H1 (cell line): ENCODE data around the gene MAPK8IP1. TPM values are rescaled to one million over a fixed set of nuclear protein-coding genes. Genes with fewer than 3 reads are reported as not detected.

Experiments
- SIRT6 ChIP-seq: IDR thresholded peaks from one replicate; pipeline ENCODE4 v1.7.1; 2012; ENCODE audit warnings: low read length, inconsistent platforms
- SP1 ChIP-seq: IDR thresholded peaks from 2 replicates; pipeline ENCODE4 v1.6.1; 2011; ENCODE audit warnings: low read depth, low read length
- polyA plus RNA-seq, 7 experiments: library from polyadenylated mRNA; depleted of rRNA in 3 of 7; stranded (reverse) in 5 of 7; unstranded in 2 of 7; fragments of >200 nt in 5 of 7; fragments of 200-250 nt in 2 of 7; gene quantifications; 1 replicate in 5 of 7; 2 replicates in 1 of 7; 4 replicates in 1 of 7; pipeline versions ENCODE4 v1.2.1 to v1.2.3, GENCODE V29; 2011 to 2013; ENCODE audit warnings: missing spikeins in 2 of 7, mixed read lengths in 2 of 7
- total RNA-seq: library from RNA; stranded (reverse); fragmentation: NEBNext Ultra II Directional; extraction: Animal tissue kit (Norgen Biotek cat#: 25700); gene quantifications from 2 replicates; pipeline ENCODE4 v1.2.1, GENCODE V29; 2021
- TF ChIP-seq, protein P1 (sequence below), 3 experiments: IDR thresholded peaks; 1 replicate in 2 of 3; 2 replicates in 1 of 3; pipeline versions ENCODE4 v1.5.1 to v1.6.1; 2011; ENCODE audit warnings: low read length in 3 of 3, mild to moderate bottlenecking in 3 of 3, inconsistent platforms in 2 of 3, low read depth in 1 of 3, moderate library complexity in 1 of 3; ENCODE audit not compliant: insufficient read depth in 1 of 3; ENCODE audit errors: control extremely low read depth in 1 of 3

The MAPK8IP1 gene
- total and polyA plus RNA-seq, 2 of the 8 experiments (the other 6 are each of a cell fraction or from before 2014, with no cell fraction given): 32.4 to 40.1 TPM

DNA sequence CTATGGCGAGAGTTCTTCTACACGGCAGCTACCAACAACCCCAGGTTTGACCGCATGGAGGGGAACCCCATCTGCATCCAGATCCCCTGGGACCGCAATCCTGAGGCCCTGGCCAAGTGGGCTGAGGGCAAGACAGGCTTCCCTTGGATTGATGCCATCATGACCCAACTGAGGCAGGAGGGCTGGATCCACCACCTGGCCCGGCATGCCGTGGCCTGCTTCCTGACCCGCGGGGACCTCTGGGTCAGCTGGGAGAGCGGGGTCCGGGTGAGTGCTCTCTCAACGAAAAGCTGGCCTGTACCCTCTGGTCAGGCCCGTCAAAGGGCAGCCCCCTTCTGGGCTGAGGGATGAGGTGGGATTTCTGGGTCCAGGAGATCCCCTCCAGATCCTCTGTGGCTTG lies 15.9 kb upstream of the MAPK8IP1 start (continued):
- TF ChIP-seq, protein P1, sequence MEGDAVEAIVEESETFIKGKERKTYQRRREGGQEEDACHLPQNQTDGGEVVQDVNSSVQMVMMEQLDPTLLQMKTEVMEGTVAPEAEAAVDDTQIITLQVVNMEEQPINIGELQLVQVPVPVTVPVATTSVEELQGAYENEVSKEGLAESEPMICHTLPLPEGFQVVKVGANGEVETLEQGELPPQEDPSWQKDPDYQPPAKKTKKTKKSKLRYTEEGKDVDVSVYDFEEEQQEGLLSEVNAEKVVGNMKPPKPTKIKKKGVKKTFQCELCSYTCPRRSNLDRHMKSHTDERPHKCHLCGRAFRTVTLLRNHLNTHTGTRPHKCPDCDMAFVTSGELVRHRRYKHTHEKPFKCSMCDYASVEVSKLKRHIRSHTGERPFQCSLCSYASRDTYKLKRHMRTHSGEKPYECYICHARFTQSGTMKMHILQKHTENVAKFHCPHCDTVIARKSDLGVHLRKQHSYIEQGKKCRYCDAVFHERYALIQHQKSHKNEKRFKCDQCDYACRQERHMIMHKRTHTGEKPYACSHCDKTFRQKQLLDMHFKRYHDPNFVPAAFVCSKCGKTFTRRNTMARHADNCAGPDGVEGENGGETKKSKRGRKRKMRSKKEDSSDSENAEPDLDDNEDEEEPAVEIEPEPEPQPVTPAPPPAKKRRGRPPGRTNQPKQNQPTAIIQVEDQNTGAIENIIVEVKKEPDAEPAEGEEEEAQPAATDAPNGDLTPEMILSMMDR (IDR thresholded peaks at IDR 0.05; ENCODE audit: control extremely low read depth in 1 of 3, insufficient read depth in 1 of 3, low read depth in 1 of 3, low read length in 3 of 3): no peak
- no peak for TF ChIP-seq SP1
- TF ChIP-seq SIRT6: no peak
